ENCODE data around the gene COL23A1. TPM values are rescaled to one million over a fixed set of nuclear protein-coding genes. Genes with fewer than 3 reads are reported as not detected.

The COL23A1 gene
- total and polyA plus RNA-seq, 2 experiments from 2014 or later: 4.8 to 8.2 TPM

DNA sequence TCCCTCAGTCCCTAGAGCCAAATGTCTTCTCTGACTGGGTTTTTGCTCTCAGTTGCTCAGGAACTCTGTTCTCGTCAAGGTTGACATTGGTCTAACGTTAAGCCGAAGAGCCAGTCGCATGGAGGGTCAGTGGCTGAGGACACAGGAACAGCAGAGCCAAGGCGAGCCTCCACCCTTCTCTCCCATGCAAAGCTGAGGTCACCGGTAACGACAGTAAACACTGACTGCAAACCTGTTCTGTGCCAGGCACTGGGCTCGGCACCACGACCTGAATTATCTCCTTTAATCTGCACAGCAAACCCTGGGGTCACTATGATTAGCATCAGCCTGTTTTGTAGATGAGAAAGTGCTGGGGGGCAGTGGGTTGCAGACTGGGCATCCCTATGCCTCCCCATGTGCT, 171.0 kb downstream of the COL23A1 start (continued):
- TF ChIP-seq CREB1 (CRISPR knock-in tag; IDR thresholded peaks at IDR 0.05; ENCODE audit: low read depth) (no peak), EZH2phosphoT487 (IDR thresholded peaks at IDR 0.05; ENCODE audit: unreplicated experiment) (no peak), ZNF114 (CRISPR knock-in tag; IDR thresholded peaks at IDR 0.05) (no peak), ZNF331 (CRISPR knock-in tag; IDR thresholded peaks at IDR 0.05; ENCODE audit: low read depth) (no peak), STAT1 (IDR thresholded peaks at IDR 0.05; ENCODE audit: unreplicated experiment) (no peak), JUNB (IDR thresholded peaks at IDR 0.05; ENCODE audit: unreplicated experiment) (no peak), ZNF462 (CRISPR knock-in tag; IDR thresholded peaks at IDR 0.05) (no peak)
- TF ChIP-seq, protein P1, sequence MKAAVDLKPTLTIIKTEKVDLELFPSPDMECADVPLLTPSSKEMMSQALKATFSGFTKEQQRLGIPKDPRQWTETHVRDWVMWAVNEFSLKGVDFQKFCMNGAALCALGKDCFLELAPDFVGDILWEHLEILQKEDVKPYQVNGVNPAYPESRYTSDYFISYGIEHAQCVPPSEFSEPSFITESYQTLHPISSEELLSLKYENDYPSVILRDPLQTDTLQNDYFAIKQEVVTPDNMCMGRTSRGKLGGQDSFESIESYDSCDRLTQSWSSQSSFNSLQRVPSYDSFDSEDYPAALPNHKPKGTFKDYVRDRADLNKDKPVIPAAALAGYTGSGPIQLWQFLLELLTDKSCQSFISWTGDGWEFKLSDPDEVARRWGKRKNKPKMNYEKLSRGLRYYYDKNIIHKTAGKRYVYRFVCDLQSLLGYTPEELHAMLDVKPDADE (IDR thresholded peaks at IDR 0.05): no peak

DNA sequence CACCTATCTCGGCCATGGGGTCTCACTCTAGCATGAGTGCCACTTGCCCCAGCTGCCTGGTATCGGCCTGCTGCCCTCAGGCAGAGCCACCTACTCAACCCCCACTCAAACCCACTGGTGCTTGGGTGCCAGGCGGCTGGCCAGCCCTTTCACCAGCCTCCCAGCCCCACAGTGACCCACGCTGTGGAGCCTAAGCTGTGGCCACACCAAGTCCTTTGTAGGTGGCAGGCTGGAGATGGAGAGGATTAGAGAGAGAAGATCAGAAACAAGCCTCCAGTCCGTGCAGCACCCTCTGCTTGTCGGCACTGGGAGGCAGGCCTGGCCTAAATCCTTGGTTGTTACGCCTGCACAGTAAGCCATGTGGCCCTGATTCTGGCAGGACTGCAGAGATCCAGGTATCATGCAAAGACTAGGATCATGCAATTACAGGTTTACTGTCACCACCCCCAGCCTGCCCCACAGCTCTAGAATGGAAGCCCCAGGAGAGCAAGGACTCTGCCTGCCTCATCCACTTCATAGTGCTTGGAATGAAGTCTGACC, 171.7 kb downstream of the COL23A1 start:
- peaks cover 13% of the 10 kb centered on the region for H3K27me3 Mint-ChIP-seq (ENCODE audit: insufficient read depth, low read depth, poor library complexity)
- no peak for DNase-seq (ENCODE audit: low spot score)
- H3K27ac Mint-ChIP-seq: peak overlapping the region; percentile 38; the same call in 1 of the 2 replicates

More for the DNA sequence above, 171.7 kb downstream of the COL23A1 start:
- H3F3A ChIP-seq (replicated peaks; ENCODE audit: low read depth): no peaks in the 10 kb centered on the region
- no peak for TF ChIP-seq EZH2 (IDR thresholded peaks at IDR 0.05; ENCODE audit: low read depth, unreplicated experiment)
- no peak for TF ChIP-seq EZH2phosphoT487 (IDR thresholded peaks at IDR 0.05; ENCODE audit: unreplicated experiment)
- no peak for TF ChIP-seq ZNF331 (CRISPR knock-in tag; IDR thresholded peaks at IDR 0.05; ENCODE audit: low read depth)
- TF ChIP-seq STAT1 (IDR thresholded peaks at IDR 0.05; ENCODE audit: unreplicated experiment): no peak
- no peak for TF ChIP-seq CREB1 (CRISPR knock-in tag; IDR thresholded peaks at IDR 0.05; ENCODE audit: low read depth)
- no peak for TF ChIP-seq NANOG (IDR thresholded peaks at IDR 0.05; ENCODE audit: borderline replicate concordance)
- TF ChIP-seq, protein P2, sequence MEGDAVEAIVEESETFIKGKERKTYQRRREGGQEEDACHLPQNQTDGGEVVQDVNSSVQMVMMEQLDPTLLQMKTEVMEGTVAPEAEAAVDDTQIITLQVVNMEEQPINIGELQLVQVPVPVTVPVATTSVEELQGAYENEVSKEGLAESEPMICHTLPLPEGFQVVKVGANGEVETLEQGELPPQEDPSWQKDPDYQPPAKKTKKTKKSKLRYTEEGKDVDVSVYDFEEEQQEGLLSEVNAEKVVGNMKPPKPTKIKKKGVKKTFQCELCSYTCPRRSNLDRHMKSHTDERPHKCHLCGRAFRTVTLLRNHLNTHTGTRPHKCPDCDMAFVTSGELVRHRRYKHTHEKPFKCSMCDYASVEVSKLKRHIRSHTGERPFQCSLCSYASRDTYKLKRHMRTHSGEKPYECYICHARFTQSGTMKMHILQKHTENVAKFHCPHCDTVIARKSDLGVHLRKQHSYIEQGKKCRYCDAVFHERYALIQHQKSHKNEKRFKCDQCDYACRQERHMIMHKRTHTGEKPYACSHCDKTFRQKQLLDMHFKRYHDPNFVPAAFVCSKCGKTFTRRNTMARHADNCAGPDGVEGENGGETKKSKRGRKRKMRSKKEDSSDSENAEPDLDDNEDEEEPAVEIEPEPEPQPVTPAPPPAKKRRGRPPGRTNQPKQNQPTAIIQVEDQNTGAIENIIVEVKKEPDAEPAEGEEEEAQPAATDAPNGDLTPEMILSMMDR (conservative IDR thresholded peaks at IDR 0.05; ENCODE audit: low read depth in 2 of 2): no peak
- no peaks in the 10 kb centered on the region for H4K20me1 ChIP-seq (replicated peaks; ENCODE audit: insufficient read depth)
- Mint-ChIP-seq H3K9me3 (no peaks in the 10 kb centered on the region), H3K36me3 (ENCODE audit: low read depth) (no peaks in the 10 kb centered on the region), H3K4me1 (peaks cover 55% of the 10 kb centered on the region), H3K4me3 (no peak overlapping the region)
- H3K4me3 ChIP-seq: no peak overlapping the region
- no peaks in the 10 kb centered on the region for H3K27me3 ChIP-seq (ENCODE audit: insufficient read depth)
- H3K36me3 ChIP-seq (ENCODE audit: insufficient read depth): no peaks in the 10 kb centered on the region
- H3K79me2 ChIP-seq (replicated peaks; ENCODE audit: insufficient read depth): no peaks in the 10 kb centered on the region; the same call in 1 of the 2 replicates
- H3K27ac ChIP-seq (ENCODE audit: low read depth): no peak overlapping the region
- H3K9me2 ChIP-seq (ENCODE audit: insufficient read depth): no peaks in the 10 kb centered on the region
- H3K4me1 ChIP-seq (ENCODE audit: insufficient read depth): peaks cover 29% of the 10 kb centered on the region
- ATAC-seq: no peak
- H2AFZ ChIP-seq: no peak overlapping the region
- no peak overlapping the region for H3K4me2 ChIP-seq

All from GM23338 (cell line).